Smooth muscle cell of the pulmonary artery (primary cell): Measurements from ENCODE around the gene KRTAP19-2. TPM values are rescaled to one million over a fixed set of nuclear protein-coding genes. Genes with fewer than 3 reads are reported as not detected.

ENCODE experiments used
- total RNA-seq: library from RNA; depleted of rRNA; stranded (reverse); fragments of >200 nt; gene quantifications from 2 replicates; pipeline ENCODE4 v1.2.3, GENCODE V29; 2014

The KRTAP19-2 gene
- not detected in 2 replicates for total RNA-seq

GRCh38 chr21:30487336-30487735 lies at the start of gene KRTAP19-2:
Gene KRTAP19-2, minus strand, starts transcription at chr21:30487436. Its CDS starts 88 bp downstream, at chr21:30487348.

GRCh38 chr21:30502041-30502440 lies 14.8 kb upstream of the KRTAP19-2 start, which contains the start of gene KRTAP19-5:
Gene KRTAP19-5, minus strand, starts transcription at chr21:30502141. Its CDS starts 51 bp downstream, at chr21:30502090.

GRCh38 chr21:30497065-30497464 lies 9.8 kb upstream of the KRTAP19-2 start, which contains the start of gene KRTAP19-4:
Gene KRTAP19-4, minus strand, starts transcription at chr21:30497165. Its CDS starts 55 bp downstream, at chr21:30497110.

GRCh38 chr21:30491963-30492428 lies 4.8 kb upstream of the KRTAP19-2 start, which contains the start of gene KRTAP19-3:
Gene KRTAP19-3, minus strand, starts transcription at chr21:30492013. Its CDS starts 56 bp downstream, at chr21:30491957.

GRCh38 chr21:30480145-30480544 lies 7.1 kb downstream of the KRTAP19-2 start, which contains the start of gene KRTAP19-1:
Gene KRTAP19-1, minus strand, starts transcription at chr21:30480367. Its CDS starts 50 bp downstream, at chr21:30480317.

GRCh38 chr21:30439975-30440374 lies 47.3 kb downstream of the KRTAP19-2 start, which contains the start of gene KRTAP15-1:
Gene KRTAP15-1, plus strand, starts transcription at chr21:30440275. Its CDS starts 53 bp downstream, at chr21:30440328.

Other genes starting within 250 kb of the KRTAP19-2 start
- gene KRTAP24-1, start 204.5 kb downstream of the KRTAP19-2 start, total RNA-seq = not detected in 2 replicates
- gene KRTAP25-1, start 197.9 kb downstream of the KRTAP19-2 start, total RNA-seq = not detected in 2 replicates
- not detected in 2 replicates for gene KRTAP26-1, start 167.1 kb downstream of the KRTAP19-2 start, total RNA-seq
- not detected in 2 replicates for gene KRTAP27-1, start 149.7 kb downstream of the KRTAP19-2 start, total RNA-seq
- not detected in 2 replicates for gene KRTAP23-1, start 138.8 kb downstream of the KRTAP19-2 start, total RNA-seq
- not detected in 2 replicates for gene KRTAP13-2, start 115.2 kb downstream of the KRTAP19-2 start, total RNA-seq
- not detected in 2 replicates for gene KRTAP13-1, start 91.4 kb downstream of the KRTAP19-2 start, total RNA-seq
- not detected in 2 replicates for gene KRTAP13-3, start 61.5 kb downstream of the KRTAP19-2 start, total RNA-seq
- gene KRTAP13-4, start 57.2 kb downstream of the KRTAP19-2 start, total RNA-seq = not detected in 2 replicates
- not detected in 2 replicates for gene KRTAP15-1, start 47.2 kb downstream of the KRTAP19-2 start, total RNA-seq
- gene KRTAP19-1, start 7.1 kb downstream of the KRTAP19-2 start, total RNA-seq = not detected in 2 replicates
- not detected in 2 replicates for gene KRTAP19-3, start 4.6 kb upstream of the KRTAP19-2 start, total RNA-seq
- gene KRTAP19-4, start 9.7 kb upstream of the KRTAP19-2 start, total RNA-seq = not detected in 2 replicates
- gene KRTAP19-5, start 14.7 kb upstream of the KRTAP19-2 start, total RNA-seq = not detected in 2 replicates
- gene KRTAP19-6, start 54.4 kb upstream of the KRTAP19-2 start, total RNA-seq = not detected in 2 replicates
- gene KRTAP19-7, start 73.9 kb upstream of the KRTAP19-2 start, total RNA-seq = not detected in 2 replicates
- not detected in 2 replicates for gene KRTAP22-2, start 103.0 kb upstream of the KRTAP19-2 start, total RNA-seq
- not detected in 2 replicates for gene KRTAP6-3, start 105.0 kb upstream of the KRTAP19-2 start, total RNA-seq
- not detected in 2 replicates for gene KRTAP6-2, start 111.5 kb upstream of the KRTAP19-2 start, total RNA-seq
- gene KRTAP22-1, start 113.7 kb upstream of the KRTAP19-2 start, total RNA-seq = not detected in 2 replicates
- not detected in 2 replicates for gene KRTAP6-1, start 126.5 kb upstream of the KRTAP19-2 start, total RNA-seq
- gene KRTAP20-1, start 129.0 kb upstream of the KRTAP19-2 start, total RNA-seq = not detected in 2 replicates
- gene KRTAP20-4, start 133.2 kb upstream of the KRTAP19-2 start, total RNA-seq = not detected in 2 replicates
- gene KRTAP20-2, start 147.8 kb upstream of the KRTAP19-2 start, total RNA-seq = not detected in 2 replicates
- not detected in 2 replicates for gene KRTAP20-3, start 155.4 kb upstream of the KRTAP19-2 start, total RNA-seq
- not detected in 2 replicates for gene KRTAP21-3, start 231.3 kb upstream of the KRTAP19-2 start, total RNA-seq